Germinal center (tissue), 1 donor: ENCODE measurements around the gene NIPAL3.
"Not testable (repeated sequence)": the region's sequence is repeated elsewhere in the genome, so short reads cannot be mapped to it uniquely, and the experiment has no call there.

Experiments
- DNase-seq: peaks from one replicate; pipeline ENCODE4 v3.0.0; 2012; ENCODE audit warnings: mixed read lengths, low spot score

Gene NIPAL3

DNA sequence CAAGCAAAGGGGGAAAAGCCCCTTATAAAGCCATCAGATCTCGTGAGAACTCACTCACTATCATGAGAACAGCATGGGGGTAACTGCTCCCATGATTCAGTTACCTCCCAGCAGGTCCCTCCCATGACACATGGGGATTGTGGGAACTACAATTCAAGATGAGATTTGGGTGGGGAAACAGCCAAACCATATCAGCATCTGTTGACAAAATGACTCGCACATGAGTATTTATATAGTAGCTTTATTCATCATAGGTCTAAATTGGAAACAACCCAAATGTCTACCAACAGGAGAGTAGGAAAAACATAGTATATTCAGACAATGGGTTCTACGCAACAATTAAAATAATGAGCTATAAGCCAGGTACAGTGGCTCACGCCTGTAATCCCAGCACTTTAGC is 46.5 kb downstream of the NIPAL3 start:
- not testable (repeated sequence) for DNase-seq

DNA sequence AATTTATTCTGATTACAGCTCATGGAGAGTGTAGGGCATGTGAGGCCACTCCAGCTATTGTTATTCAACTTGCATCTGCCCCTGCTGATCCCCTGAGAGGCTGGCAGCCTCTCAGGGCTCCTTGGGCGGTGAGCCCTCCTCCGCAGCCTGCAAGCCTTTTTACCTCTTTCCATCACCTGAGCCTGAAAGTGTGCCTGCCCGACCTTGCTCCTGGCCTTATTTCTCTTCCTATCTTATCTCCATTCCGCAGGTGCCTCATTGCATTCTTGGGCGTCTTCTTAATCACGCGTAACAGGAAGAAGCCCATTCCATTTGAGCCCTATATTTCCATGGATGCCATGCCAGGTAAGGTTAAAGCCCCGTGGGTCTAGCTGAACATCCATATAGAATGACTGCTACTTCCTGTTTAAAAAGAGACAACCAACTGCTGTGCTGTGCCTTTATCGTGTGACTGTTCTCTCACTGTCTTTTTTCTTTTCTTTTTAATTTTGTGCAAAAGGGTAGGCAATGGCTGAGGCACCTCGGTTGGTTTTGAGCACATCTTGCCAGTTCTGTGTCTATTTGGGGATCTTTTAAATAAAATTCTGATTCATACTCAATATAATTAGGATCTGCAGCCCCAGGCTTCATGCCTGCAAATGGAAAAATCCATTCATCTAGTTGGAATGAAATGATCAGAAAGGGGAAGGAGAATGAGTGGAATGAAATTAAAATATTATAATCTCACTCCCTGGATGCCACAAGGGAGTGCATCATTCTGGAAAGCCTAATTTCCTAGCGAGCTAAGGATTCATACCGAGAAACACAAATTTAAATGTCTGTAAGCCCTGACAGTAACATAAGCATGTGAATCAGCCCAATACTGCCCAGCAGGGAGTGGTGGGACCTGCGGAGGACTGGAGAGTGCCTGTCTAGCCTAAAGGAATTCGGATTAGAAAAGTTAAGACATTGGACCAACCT is 48.5 kb downstream of the NIPAL3 start:
- DNase-seq = no peak

DNA sequence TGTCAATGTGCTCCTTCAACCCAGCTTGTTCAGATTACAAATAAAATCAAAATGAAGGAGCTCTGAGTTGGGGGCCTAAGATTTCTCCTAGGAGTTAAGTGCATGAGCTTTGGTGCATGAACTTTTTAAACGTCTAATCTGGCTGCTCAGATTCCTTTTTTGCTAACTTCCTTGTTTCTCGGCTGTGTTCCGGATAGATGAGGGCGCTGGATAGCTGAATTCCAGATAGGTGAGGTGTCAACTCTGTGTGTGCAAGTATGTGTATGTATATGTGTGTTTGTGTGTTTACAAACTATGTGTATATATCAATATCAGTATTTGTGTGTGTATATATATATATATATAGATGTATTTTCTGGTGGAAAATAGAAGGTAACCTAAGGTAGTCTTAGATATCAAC is 49.5 kb downstream of the NIPAL3 start:
- no peak for DNase-seq

DNA sequence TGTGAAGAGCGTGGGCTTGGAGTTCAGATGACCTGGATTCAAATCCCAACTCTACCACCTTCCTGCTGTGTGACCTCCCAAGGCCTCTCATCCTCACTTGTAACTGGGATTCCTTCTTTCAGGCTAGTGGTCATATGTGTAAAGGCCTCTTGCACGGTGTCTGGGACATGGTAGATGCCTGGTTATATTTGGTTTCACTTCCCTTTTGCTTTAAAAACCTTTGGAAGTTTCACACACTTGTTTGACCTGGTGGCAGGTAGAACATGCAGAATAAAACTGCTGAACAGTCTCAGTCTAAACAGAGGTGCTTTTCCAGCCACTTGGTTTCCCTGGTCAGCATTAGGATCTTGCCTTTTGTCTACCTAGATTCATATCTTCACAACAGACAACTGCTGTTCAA is 50.0 kb downstream of the NIPAL3 start:
- DNase-seq = no peak

DNA sequence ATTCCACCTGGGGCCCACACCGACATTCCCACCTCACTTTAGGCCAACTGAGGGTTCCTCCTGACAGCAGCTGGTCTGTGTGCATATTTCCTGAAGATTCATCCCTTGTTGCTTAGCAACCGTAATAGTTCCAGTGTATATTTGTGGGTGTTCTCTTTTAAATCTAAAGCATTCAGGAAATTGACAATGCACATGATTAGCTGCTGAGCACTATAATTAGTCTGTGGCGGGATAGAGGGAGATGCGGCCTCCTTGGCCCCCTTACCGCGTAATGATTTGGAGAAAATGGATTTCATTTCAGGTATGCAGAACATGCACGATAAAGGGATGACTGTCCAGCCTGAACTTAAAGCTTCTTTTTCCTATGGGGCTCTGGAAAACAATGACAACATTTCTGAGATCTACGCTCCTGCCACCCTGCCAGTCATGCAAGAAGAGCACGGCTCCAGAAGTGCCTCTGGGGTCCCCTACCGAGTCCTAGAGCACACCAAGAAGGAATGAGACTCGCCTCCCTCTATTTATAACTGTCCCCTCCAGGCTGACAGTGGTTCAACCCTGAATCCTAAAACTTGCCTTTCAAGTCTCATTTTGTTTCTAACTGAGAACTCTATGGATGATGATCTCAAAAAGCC is 53.2 kb downstream of the NIPAL3 start:
- DNase-seq = no peak

DNA sequence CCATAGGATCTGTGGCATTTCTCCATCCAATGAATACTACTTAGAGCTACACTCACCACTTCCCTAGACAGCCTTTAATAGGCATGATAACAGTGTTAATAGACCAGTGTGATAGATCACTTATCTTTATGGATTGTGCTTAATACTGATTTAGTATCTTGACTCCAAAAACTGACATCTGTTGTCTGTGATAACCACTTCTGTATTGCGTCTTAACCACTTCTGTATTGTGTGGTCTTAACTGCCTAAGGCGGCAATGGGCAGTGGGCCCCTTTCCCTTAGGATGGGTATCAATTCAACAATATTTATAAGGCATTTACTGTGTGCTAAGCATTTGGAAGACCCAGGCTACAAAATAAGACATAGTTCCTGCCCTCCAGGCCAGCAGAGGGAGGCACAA is 55.0 kb downstream of the NIPAL3 start:
- DNase-seq = no peak

DNA sequence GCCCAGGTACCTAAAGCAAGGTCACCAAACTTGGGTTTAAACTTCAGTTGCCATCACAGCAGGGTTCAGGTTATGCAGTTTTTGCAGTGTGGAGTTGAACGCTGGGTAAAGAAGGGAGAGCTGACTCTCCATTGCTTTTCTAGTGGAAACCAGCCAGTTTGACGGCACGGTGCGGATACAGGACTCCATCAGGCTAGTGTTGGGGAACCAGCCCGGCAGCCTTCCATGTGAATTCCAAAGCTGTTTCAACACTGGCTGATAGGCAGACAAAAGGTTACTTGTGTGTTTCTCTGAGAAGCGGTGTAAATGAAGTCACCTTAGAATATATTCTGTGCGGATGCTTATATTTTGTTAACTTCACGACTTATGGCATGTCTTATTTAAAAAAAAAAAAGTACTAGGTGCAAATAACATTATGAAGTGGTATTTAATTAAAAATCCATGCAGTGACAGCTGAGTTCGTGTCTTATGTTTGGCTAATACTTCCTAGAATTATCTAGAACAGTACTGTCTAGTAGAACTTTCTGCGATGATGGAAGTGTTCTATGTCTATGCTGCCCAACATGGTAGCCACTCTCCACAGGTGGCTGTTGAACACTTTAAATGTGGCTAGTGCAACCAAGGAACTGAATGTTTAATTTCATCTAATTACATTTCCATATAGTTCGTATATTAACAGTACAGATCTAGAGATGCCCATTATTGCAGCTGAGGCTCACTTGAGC is 57.1 kb downstream of the NIPAL3 start:
- DNase-seq = no peak

DNA sequence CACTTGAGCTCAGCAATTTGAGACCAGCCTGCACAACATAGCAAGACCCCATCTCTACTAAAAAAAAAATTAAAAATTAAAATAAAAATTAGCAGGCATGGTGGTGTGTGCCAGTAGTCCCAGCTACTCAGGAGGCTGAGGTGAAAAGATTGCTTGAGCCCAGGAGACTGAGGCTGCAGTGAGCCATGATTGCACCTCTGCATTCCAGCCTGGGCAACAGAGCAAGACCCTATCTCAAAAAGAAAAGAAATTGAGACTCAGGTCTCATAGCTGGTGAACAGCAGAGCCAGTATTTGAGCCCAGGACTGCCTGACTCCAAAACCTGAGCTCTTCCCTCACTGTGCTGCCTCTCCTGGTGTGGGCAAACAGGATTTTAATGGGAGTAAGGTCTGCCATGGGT is 58.6 kb downstream of the NIPAL3 start:
- no peak for DNase-seq

DNA sequence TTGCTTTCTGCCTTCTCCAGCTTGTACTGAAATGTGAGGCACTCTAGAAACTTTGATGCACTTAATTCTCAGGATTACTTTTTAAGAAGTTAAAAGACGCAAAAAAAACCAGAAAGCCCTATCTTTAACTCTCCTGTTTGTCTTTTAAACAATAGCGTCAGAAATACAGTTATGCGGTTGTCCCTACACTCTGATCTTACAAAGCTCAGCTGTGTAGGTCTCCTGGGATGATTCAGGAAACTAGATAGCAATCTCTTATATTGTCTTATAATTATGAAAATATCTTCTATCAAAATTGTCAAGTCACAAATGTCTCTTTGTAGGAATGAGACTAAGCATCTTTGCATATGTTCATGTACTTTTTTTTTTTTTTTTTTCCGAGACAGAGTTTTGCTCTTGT is 60.1 kb downstream of the NIPAL3 start:
- no peak for DNase-seq

DNA sequence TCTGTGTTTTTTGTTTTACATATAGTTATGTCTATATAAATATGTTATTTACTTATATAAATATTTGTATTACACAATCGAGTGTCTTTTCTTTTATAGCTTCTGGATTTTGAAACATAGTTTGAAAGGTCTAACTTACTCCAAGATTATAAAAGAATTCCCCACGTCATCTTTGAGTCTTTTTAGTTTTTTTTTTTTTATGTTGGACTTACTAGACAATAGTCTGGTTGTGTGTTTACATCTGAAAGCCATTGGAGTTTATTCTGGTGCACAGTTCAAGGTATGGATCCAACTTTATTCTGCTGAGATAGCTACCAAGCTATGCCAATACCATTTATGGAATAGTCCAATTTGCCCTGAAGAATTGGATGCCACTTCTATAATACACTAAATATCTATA is 61.0 kb downstream of the NIPAL3 start:
- no peak for DNase-seq

DNA sequence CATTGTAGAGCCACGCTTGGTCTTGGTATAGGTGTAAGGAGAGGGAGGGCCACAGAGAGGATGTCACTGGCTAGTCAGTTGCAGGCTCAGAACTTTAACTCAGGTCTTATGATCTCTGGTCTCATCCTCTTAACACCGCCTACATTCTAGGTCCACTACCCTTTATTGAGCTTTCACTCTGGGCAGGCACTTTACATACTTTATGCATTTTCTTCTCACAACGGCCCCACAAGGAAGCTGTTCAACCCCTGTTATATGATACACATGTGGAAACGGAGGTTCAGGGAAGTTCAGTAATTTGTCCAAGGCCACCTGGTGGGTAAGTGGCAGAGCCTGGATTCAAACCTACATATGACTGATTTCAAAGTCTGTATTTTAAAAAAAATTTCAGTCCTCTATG is 61.7 kb downstream of the NIPAL3 start:
- no peak for DNase-seq

DNA sequence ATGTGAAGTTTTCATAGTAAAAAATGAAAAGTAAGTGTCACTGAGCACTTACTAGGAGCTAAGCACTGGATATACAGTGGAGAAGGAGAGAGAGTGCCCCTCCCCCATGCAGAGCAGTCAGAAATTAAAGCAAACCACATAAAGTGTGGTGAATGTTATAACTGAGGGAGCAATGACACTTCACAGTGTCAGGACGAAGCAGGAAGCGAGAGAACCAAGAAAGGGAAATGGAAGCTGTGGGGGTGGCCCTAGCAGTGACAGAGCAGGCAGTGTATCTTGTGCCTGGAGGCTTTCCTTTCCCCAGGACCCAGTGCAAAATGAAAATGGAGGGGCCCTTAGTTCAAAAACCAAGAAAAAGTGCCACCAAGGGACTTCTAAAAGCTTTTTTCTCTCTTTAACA is 65.5 kb downstream of the NIPAL3 start:
- peak; percentile 83 for DNase-seq

DNA sequence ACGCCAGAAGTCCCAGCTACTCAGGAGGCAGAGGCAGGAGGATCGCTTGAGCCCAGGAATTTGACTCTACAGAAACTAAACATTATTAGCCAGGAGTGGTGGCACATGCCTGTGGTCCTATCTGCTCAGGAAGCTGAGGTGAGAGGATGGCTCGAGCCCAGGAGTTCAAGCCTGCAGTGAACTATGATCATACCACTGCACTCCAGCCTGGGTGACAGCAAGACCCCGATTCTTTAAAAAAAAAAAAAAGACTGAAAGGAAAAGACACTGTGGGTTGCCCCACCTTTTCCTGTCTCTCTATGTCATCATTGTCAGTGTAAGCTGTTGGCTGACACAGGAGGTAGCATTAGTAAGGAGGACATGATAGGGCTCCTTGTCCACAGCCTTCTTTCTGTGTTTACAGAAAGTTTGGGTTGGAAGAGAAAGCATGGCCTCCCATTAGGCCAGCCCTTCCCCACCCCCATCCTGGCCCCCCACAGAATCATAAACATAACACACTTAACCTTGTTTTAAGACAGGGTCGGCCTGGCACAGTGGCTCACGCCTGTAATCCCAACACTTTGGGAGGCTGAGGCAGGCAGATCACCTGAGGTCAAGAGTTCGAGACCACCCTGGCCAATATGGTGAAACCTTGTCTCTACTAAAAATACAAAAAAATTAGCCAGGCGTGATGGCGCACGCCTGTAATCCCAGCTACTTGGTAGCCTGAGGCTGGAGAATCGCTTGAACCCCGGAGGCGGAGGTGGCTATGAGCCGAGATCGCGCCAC is 66.4 kb downstream of the NIPAL3 start:
- DNase-seq = no peak

DNA sequence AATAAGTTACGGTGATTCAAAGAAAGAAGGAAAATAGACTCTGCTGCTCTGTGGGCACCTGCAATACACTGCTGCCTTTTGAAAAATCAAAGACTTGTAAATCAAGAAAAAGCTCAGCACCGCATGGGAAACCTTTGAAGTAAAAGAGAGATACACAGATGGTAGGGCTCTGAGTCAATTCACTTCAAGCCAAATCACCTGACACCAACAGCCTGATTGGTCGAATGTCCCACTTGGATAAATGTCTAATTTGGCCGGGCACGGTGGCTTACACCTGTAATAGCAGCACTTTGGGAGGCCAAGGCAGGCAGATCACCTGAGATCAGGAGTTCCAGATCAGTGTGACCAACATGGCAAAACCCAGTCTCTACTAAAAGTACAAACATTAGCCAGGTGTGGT is 67.8 kb downstream of the NIPAL3 start:
- DNase-seq = no peak

DNA sequence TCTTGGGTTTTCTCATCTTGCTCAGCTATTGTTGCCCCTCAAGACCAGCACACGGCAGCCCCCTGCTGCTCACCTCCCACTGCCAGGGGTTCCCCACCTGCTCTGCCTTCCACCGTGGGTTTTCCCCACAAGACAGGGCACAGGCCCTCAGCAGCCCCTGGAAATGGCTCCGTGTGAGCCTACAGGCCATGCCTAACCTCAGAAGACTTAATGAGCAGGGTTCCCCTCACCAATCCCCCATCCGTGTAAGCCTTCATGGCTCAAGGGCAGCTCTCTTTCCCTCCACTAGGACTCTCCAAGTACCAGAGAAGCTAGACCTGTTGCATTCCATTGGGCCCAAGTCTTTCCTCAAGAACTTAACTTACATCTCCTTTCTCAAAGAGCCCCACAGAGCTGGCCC is 68.6 kb downstream of the NIPAL3 start:
- DNase-seq = no peak

DNA sequence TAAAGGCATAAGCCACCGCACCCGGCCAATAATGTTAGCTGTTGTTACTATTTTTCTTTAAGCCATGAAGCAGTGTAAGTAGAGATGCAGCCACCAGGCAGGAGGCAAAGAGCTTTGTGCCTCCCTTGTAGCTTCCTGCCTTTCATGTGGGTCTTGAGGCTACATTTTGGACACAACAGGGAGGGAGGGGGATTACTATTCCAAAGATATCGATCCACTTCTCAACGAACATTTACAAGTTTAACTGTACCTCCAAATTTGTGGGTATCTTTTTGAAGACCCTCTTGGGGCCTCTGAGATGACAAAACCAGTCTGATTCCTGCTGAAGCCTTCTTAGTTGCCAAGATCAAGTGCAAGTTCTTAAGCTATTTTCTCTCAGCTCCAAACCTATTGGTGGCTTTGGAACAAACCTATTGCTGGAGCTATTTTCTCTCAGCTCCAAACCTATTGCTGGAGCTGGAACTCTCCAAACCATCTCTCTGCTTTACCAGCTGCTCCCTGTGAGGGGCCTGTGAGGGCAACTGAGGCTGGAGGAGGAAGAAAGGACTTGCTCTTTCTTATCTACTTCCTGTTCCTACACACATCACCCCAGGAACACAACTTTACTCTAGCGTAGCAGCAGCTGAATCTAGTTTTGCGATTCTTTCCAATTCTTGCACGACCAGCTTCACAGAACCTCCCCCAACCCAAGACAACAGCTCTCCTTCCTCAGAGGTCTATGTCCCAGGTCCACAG is 70.9 kb downstream of the NIPAL3 start:
- no peak for DNase-seq

DNA sequence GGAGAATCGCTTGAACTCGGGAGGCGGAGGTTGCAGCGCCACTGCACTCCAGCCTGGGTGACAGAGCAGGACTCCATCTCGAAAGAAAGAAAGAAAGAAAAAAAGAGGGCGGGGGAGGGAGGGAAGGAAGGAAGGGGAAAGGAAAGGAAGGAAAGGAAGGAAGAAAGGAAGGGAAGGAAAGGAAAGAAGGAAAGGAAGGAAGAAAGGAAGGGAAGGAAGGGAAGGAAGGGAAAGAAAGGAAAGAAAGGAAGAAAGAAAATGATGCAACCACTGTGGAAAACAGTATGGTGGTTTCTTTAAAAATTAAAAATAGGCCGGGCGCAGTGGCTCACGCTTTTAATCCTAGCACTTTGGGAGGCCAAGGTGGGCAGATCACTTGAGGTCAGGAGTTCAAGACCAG is 71.9 kb downstream of the NIPAL3 start:
- no peak for DNase-seq

DNA sequence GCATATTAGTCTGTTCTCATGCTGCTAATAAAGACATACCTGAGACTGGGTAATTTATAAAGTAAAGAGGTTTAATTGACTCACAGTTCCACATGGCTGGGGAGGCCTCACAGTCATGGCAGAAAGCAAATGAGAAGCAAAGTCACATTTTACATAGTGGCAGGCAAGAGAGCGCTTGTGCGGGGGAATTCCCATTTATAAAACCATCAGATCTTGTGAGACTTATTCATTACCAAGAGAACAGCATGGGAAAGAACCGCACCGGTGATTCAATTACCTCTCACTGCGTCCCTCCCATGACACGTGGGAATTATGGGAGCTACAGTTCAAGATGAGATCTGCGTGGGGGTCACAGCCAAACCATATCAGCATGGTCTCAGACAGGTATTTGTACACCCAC is 72.6 kb downstream of the NIPAL3 start:
- not testable (repeated sequence) for DNase-seq

DNA sequence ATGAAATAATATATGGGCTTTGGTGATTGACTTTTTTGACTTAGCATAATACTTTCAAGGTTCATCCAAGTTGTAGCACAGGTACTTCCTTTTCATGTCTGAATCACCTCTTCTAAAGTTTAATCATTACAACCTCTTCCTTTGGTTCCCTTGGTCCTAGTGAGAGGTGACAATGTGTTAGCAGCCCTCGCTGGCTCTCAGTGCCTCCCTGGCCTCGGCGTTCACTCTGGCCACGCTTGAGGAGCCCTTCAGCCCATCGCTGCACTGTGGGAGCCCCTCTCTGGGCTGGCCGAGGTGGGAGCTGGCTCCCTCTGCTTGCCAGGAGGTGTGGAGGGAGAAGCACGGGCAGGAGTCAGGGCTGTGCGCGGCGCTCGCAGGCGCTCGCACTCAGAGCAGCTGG is 74.1 kb downstream of the NIPAL3 start:
- DNase-seq = no peak

DNA sequence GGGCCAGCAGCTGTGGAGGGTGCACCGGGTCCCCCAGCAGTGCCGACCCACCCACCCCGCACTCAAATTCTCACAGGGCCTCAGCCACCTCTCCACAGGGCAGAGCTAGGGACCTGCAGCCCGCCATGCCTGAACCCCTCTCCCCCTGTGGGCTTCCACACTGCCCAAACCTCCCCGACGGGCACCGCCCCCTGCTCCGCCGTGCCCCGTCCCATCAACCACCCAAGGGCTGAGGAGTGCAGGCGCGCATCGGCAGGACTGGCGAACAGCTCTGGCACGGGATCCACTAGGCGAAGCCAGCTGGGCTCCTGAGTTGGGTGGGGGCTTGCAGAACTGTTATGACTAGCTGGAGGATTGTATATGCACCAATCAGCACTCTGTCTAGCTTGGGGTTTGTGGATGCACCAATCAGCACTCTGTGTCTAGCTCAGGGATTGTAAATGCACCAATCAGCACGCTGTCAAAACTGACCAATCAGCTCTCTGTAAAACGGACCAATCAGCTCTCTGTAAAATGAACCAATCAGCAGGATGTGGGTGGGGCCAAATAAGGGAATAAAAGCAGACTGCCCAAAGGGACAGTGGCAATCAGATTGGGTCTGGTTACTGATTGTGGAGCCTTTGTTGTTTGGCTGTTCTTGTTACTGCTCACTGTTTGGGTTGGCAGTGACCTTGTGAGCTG is 74.6 kb downstream of the NIPAL3 start:
- DNase-seq = no peak
